ENCODE data around the gene EPS8L1.

EPS8L1 gene

DNA sequence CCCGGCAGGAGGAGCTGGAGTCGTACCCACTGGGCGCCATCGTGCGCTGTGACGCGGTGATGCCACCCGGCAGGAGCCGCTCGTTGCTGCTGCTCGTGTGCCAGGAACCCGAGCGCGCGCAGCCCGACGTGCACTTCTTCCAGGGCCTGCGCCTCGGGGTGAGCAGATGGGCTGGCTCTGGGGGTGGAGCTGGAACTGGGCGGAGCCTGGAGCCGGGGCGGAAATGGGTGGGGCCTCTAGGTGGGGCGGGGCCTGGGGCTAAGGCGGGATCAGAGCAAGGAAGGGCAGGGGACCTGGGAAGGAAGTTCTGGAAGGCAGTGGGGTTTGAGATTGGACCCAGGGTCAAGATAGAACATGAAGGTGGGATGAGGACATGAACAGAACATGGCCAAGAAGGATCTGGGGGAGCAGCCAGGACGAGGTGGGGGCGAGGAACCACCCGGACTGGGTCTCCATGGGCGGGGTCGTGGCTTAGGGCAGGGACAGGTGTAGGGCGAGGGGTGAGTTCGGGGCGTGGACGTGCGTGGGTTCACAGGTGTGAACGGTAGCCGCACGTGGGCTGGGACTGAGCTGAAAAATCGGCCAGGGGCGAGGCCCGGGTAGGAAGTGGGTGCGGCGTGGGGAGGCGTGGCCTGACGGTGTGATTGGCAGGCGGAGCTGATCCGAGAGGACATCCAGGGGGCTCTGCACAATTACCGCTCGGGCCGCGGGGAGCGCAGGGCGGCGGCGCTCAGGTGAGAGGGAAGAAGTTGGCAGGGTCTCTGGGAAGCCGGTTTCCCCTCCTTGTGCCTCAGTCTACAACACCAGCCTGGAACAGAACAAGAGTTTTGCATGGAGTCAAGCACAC lies 4.7 kb downstream of the EPS8L1 start:
- peak; percentile 44 for DNase-seq (ENCODE audit: low spot score)

DNA sequence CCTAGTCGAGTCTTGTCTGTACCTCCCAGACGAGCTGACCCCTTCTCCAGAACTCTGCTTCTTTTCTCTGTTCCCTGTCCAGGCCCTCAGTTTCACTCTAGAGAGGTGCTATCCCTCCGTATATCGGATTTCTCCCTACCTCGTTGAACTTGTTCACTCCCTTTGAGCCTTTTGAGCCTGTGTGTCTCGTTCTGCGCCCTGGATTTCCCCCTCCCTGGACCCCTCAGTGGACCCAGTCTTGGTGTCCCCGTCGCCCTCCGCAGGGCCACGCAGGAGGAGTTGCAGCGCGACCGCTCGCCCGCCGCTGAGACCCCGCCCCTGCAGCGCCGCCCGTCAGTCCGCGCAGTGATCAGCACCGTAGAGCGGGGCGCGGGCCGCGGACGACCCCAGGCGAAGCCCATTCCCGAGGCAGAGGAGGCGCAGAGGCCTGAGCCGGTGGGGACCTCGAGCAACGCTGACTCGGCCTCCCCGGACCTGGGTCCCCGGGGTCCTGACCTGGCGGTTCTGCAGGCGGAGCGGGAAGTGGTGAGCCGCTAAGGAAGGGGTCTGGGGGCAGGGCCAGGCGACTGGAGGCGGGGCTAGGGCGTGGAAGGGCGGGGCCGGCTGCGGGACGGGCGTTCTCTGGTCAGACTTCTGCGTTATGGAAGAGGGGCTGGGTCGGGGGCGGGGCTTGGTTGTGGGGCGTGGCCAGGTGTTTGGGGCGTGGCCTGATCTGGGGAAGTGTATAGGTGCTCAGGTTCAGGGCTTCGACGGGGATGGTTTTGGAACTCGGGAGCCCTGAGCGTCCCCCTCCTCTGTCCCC lies 5.5 kb downstream of the EPS8L1 start:
- DNase-seq (ENCODE audit: low spot score), result peak; percentile 40

DNA sequence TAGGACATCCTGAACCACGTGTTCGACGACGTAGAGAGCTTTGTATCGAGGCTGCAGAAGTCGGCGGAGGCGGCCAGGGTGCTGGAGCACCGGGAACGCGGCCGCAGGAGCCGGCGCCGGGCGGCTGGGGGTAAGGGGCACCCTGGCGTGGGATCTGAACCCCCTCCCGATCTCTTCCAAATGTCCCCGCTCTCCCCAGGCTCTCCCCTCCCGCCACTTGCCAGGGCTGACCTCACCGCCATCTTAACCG lies 6.0 kb downstream of the EPS8L1 start:
- no peak for DNase-seq (ENCODE audit: low spot score)

DNA sequence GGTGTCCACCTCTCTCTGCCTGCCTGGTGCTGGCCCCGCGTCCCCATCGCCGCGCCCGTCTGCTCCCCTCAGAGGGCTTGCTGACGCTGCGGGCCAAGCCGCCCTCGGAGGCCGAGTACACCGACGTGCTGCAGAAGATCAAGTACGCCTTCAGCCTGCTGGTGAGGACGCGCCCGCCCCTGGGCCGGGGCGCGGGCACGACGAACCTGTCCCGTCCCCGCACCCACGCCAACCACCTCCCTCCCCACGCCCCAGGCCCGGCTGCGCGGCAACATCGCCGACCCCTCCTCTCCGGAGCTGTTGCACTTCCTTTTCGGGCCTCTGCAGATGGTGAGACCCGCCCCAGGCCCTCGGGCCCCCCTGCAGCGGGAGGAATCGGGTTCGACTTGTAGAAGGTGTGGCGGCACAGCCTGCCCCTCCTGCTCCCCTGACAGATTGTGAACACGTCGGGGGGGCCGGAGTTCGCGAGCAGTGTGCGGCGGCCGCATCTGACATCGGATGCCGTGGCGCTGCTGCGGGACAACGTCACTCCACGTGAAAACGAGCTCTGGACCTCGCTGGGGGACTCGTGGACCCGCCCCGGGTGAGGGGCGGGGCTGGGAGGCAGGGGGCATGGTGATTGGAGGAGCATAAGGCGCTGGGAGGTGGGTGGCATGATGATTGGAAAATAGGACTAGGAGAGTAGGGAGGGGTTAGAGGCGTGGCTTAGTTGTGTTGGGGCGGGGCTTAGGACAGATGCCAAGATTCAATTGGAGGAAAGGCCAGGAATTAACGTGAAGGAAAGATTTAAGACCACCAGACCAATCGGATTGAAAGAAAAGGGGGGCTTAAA lies 6.6 kb downstream of the EPS8L1 start:
- peak; percentile 42 for DNase-seq (ENCODE audit: low spot score)

DNA sequence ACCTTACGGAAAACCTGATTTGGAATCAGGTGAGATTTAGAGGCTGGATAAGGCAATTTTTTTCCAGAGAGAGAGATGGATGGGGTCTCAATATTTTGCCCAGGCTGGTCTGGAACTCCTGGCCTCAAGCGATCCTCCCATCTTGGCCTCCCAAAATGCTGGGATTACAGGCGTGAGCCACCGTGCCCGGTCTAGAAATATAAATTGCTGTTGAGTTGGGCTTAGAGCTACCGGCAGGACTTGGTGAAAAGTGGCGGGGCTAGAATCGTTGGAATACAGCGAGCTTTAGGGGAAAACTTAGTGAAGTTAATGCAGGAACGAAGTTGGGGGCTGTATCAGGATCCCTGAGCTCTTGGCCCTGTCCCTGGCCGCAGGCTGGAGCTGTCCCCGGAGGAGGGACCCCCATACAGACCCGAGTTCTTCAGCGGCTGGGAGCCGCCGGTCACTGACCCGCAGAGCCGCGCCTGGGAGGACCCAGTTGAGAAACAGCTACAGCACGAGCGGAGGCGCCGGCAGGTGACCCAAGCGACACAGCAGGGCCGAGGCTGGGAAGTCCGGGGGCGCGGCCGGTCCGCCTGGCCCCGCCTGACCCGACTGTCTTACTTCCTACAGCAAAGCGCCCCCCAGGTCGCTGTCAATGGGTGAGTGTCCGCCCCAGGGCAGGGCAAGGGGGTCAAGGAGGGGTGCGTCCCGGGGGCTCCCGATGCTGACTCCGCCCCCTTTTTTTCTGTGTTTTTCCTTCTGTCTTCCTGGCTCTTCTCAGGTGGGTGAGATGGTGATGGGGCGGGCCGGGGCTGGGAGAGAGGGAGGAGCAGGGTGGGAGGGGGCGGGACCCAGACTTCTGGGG lies 7.6 kb downstream of the EPS8L1 start:
- DNase-seq (ENCODE audit: low spot score), result no peak

DNA sequence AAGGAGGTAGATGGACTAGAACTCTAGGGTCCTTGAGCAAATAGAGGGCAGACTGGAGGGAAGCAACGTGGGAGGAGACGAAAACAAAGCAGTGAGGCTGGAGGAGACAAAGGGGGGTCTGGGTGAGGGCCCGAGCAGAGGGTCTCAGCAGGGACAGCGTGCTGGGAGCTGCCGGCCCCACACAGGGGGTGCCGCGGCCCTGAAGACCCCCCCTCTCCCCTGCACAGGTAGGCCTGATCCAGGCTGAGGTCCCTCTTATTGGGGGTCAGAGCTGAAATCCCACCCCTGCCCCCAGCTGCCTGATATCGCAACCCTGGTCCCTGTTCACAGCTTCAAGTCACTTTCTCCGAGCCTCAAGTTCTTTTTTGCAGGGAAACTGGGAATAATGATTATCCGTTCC lies 8.7 kb downstream of the EPS8L1 start:
- DNase-seq (ENCODE audit: low spot score), result no peak

DNA sequence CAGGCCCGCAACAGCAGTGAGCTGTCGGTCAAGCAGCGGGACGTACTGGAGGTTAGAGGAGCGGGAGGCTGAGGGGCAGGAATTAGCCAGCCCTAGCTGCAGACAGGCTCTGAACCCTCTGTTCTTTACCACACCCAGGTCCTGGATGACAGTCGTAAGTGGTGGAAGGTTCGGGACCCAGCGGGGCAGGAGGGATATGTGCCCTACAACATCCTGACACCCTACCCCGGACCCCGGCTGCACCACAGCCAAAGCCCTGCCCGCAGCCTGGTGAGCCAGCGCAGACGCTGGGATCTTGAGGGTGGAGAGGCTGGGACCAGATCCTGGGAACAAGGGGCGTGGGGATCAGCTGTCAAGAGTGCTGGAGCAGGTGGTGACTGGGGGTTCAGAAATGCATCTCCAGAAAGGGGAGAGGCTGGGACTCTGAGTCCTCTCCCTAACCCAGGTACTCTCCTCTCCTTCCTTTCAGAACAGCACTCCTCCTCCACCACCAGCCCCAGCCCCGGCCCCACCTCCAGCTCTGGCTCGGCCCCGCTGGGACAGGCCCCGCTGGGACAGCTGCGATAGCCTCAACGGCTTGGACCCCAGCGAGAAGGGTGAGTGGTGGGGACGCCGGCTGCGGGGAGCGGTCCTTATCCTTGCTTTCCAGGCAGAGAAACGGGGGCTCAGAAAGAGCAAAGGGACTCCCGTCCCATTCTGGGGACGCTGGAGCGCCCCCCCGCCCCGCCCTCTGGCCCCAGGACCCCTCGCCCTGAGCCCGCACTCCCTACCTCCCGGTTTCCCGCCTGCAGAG lies 10.4 kb downstream of the EPS8L1 start:
- DNase-seq (ENCODE audit: low spot score), result no peak

DNA sequence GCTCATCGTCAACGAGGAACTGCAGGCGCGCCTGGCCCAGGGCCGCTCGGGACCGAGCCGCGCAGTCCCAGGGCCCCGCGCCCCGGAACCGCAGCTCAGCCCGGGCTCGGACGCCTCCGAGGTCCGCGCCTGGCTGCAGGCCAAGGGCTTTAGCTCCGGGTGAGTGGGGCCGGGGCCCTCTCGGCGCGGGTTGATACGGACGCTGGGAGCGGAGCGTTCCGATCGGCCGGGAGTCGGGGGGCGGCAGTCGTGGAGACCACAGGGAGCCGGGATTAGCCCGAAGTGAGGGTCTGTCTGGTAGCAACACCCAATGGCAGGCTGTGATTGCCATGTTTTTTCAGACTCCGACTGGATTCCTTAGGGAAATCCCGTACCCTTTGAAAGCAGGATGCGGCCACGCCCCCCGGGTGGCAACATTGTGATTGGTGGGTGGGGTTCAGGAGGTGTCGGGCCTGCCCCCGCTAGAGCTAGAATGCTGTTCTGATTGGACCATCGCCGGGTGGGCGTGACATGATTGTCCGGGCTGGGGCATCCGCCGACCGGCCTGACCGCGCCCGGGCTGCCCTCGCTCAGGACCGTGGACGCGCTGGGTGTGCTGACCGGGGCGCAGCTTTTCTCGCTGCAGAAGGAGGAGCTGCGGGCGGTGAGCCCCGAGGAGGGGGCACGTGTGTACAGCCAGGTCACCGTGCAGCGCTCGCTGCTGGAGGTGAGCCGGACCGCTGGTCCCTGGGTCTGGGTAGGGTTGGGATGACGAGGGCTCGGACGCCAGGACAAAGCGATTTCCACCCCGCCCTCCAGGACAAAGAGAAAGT lies 11.3 kb downstream of the EPS8L1 start:
- DNase-seq (ENCODE audit: low spot score), result peak; percentile 22

DNA sequence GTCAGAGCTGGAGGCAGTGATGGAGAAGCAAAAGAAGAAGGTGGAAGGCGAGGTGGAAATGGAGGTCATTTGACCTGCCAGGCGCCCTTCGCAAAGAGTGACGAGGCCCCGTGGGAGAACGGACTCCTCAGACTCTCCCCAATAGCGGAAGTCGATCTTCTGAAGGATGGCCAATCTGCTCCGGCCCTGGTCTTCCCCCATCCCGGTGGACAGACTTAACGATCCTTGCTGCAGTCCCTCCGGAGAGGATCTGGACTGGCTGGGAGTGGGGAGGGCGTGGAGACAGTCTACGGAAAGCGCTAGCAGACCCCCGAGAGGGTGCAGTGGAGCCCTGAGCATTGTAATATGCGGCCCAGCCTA lies 11.9 kb downstream of the EPS8L1 start:
- DNase-seq (ENCODE audit: low spot score), result no peak

DNA sequence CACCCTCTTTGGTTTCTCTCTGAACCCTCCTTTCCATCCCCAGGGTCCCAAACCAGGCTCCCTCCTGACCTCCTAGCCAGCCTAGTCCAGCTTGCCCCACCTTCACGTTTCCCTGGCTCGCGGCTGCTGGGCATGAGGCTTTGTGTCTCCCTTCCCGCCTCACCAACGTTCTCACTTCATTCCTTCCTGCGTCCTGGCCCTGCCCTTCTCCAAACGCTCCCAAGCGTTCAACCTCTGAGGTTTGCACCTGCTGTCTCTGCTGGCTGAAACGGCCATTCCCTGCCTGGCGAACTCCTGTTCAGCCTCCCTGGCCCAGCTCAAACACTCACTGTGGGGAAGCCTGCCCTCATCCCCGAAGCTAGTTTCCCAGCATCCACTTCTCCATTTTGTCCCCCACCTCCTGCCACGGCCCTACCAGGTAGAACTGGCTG lies 12.4 kb downstream of the EPS8L1 start:
- no peak for DNase-seq (ENCODE audit: low spot score)

DNA sequence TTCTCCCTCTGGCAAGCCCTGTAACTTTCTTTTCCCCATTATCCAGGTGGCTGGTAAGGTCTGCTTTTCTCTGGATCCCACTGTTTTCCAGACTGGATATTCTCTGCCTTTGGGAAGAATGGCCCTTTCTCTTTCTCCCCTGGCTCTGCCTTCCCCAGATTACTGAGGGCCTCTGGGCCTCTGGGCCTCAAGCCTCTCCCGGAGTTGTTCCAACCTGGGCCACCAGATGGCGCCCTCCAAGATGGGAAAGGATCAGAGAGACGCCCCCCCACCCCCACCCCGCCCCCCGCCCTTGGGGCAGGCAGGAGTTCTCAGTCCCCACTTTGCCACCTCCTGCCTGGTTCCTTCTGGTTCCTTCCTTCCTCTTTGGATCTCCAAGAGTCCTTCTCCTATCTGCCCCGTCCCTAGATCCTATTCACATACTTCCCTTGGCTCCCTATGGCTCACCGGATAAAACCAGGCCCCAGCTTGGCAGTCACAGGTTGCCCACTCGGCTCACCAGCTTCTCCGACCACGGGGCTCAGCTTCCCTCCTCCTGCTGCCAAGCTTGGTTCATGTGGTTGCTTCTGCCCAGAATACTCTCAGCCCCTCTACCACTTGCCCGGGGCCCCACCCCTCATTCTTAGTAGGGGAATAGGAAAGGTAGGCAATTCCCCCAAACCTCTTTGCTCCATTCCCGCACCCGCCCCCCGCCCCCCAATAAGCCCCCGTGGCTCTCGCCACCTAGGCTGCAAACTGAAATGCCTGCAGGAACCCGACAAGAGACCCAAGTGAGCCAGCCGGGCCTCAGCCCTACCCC lies 13.1 kb downstream of the EPS8L1 start:
- DNase-seq (ENCODE audit: low spot score), result peak; percentile 76

DNA sequence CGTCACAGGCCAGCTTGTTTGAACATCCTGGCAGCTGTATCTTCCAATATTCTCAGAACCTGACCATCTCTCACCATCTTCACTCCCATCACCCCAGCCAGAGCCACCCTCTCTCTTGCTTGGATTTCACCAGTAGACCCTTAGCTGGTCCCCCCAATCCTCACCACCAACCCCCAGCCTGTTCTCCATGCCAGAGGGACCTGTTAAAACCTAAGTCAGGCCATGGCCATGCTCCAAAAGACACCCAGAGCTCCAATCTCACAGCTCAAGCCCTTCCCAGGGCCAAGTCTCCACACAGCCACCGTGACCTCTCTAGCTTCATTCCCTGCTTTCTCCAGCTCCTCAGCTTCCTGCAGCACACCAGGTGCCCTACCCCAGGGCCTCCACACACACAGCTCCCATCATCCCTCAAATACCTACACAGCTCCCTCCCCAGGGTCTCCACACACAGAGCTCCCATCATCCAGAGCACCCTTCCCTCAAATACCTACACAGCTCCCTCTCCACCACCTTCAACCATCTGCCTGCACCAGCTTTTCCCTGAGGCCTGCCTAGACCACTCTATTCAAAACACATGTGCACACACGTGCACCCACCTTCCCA lies 13.8 kb downstream of the EPS8L1 start:
- DNase-seq (ENCODE audit: low spot score), result no peak

DNA sequence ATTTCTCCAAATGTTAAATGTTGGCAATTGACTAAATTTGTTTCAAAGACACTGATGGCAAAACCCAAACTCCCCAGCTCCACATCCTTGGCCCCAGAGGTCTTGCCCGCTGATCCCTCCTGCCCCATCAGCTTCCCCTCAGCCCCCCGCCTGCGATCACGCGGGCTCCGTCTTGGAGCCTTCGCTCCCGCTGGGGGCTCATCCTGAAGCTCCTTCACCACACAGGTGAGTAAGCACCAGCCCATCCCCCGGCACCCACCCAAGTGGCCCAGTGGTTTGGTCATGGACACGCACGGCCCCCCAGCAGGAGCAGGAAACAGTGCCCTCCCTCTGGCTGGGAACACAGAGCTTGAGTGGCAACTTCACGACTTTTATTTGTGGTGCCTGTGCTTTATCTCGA lies 14.9 kb downstream of the EPS8L1 start:
- DNase-seq (ENCODE audit: low spot score), result no peak

DNA sequence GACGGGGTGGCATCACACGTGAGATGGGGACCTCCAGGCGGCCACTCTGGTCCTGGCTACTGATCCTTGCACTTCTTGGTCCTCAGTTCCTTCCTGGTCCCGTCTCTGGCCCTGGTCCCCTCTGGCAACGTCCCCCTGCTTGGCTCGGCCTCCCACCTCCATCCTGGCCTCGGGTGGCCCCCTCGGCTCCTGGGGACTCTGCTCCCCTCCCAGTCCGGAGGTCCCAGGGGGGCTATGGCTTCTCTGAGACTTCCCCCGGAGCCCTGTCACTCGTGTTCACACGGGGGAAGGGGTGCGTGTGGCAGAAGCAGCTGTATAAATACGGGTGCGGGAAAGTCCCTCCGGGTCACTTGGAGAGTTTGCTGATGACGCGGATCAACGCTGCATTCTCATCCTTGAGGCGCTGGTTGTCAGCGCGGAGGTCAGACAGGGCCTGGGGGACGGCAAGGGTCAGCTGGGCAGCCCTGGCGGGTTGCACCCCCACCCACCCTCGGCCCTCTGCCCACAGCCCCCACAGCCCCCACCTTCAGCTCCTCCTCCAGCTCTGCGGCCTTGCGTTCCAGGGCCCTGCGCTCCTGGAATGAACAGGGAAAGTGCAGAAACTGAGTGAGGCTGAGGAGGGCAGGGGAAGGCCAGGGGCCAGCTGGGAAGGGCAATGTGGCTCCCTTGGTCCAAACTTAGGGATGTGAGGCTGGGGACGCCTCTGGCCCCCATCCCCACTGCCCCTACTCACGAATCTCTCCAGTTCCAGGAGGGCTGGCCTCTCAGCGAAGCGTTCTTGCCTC lies 15.6 kb downstream of the EPS8L1 start:
- no peak for DNase-seq (ENCODE audit: low spot score)

DNA sequence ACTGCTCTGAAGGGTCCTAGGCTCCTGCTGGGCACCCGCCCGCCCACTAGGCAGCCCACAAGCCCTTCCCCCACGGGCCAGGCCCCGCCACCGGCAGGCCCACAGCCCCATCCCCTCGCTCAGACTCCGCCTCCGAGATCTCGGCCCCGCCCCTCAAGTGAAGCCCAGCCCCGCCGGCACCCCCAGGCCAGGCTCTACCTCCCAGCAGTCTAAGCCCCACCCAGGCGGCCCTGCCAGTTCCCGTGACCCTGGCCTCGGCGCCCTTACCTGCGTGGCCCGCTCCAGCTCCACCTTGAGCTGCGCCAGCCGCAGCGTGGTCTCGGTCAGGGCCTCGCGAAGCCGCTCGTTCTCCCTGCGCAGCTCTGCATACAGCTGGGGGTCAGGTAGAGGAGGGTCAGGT lies 16.3 kb downstream of the EPS8L1 start:
- DNase-seq (ENCODE audit: low spot score), result no peak

DNA sequence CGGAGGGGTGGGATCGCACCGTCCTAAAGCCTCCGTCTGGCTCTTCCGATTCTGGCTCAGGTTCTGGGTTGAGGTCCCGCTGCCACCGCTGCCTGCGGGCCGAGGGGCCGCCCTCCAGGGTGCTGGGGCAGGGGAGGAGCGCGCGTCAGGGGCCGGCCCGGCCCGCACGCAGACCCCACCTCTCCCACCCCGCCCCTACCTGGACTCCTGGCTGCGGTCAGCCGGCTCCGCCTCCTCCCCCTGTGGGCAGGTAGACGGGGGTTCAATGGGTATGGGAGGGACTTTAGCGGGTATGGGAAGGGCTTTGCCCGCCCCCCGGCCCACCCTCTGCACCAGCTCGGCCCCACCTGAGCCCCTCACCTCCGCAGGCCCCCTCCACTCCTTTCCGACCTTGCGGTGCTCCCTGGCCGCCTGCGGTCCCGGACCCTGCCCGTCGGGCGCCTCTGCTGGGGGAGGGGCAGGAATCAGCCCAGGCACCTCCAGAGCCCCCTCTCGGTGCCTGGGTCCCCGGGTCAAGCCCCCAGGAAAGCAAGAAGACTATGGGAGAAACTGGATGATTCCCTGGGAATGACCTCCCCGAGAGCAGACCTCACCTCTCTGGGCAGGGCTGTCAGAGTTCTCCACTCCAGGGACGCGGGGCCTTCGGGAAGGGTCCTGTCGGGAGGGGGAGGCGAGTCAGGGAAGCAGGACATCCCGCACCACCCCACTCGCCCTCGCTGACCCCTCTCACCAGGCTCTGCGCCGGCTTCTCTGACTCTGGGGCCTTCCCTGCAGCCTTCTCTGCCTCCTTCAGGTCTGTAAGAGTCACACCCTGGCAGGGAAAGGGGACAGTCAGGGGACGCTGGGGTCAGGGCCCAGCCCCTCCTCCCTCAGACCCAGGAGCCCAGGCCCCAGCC lies 17.0 kb downstream of the EPS8L1 start:
- DNase-seq (ENCODE audit: low spot score), result no peak

Measured in hematopoietic multipotent progenitor cell treated with erythropoietin and hydrocortisone succinate and interleukin-3 and kit ligand, for 17 days (in vitro differentiated cells).